DLD1 (cell line): ENCODE data around the gene RUSC1.
"Not testable (repeated sequence)": the region's sequence is repeated elsewhere in the genome, so short reads cannot be mapped to it uniquely, and the experiment has no call there.

Source experiments
- in situ Hi-C: cut with HindIII; loops from 2 replicates; pipeline ENCODE4 v1.10.0; 2017; ENCODE audit warnings: low sequenced_read_pairs

Gene RUSC1

DNA sequence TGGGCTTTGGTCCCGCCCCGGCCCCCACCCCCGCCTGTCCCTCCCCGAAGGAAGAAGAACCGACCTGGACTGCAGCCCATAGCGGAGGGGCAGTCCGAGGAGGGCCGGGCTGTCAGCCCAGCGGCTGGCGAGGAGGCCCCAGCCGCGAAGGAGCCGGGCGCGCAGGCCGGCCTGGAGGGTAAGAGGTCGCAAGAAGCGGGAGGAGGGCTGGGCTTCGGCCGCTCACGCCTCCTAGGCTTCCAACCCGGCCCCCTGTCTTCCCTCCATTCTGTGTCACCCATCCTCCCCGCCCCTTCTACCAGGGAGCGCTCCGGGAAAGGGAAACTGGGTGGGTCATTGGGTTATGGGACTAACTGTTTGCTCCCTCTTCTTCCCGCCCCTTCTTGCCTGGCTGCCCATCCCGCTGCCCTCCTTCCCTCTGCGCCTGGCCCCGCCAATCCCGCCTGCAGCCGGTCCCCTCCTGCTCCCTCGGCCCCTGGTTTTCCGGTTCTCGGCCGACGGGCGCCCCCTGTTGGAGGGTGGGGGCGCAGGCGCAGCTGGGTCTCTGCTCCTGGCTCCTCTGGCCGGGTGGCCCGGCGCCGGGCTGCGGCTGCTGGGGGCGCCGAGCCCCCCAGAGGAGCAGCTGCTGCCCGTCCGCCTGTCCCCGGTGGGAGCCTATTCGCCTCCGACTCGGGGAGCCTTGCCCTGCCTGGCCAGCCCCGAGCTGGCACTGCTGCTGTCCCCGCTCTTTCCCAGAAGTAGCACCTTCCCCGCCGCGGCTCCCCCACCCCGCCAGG is 2.4 kb downstream of the RUSC1 start:
- in situ Hi-C loops = no loop called here

DNA sequence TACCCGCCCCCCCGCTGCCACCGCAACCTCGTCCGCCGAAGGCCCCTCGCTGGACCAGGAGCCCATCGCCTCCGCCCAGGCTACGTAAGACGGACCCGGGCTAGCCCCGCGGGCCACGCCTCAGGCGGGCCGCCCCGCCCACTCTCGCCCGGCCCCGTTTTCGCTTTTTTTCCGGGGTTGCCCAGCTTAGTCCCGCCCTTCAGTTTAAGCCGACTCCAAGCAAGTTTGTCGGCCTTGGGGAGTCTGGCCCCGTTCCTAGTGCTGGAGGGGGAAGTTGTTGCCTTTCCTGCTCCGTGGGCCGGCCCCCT is 3.0 kb downstream of the RUSC1 start:
- in situ Hi-C loops = no loop called here

DNA sequence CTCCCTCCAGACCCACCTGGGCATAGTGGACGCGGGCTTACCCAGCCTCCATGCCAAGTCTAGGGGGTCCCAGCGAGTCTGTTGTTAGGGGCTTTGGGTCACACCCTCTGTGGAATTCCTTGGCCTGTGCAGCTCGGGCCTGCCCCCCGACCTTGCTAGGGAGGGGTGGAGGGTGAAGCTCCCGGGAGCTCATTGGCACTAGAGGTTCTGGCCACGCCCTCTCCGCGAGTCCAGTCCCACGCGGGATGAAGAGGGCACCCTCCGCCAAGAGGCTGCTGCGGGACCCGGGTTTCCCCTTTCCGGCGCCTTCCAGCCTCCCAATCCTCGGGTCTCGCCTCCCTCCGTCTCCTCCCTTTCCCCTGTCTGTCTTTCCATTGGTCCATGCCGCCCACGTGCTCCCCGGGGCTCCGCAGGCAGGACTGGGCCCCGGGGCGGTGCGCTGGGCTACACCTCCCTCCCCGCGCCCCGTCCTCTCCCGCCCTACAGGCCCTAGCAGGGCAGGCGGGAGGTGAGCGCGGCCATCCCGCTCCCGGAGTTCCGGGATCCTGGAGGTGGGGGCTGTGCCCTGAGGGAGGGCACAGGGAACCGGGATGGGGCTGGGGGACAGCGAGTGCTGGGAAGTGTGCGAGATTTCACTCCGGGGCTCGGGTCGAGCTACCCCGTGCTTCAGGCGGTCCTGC is 3.5 kb downstream of the RUSC1 start:
- in situ Hi-C loops = no loop called here

DNA sequence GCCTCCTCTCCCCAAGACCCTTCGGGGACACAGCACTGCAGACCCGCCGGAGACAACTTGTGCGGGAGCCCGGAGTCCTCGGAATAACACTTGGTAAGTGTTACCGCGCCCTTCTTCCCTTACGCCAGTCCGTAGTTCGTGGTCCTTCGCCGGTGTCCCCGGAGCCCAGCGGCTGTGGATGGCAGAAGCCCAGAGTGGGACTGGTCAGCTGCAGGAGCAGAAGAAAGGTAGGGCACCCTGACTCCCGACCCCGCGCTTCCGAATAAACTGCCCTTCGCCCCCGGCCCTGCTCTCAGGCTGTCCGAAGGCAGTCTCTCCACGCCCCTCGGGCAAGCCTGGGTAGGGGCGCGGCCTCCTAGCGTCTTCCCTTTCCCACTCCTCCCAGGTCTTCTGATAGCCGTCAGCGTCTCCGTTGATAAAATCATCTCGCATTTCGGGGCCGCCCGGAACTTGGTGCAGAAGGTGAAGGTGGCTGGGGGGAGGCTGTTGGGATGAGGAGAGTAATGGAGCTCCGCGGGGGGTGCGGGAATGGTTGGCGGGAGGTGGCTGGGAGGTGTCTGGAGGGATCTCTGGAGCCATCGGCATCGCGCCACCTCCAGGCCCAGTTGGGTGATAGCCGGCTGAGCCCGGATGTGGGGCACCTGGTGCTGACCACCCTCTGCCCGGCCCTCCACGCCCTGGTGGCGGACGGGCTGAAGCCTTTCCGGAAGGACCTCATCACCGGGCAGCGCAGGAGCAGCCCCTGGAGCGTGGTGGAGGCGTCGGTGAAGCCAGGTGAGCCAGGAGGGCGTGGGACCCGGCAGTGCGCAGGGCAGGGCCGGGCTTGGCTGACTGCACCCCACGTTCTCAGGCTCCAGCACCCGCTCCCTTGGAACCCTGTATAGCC is 4.3 kb downstream of the RUSC1 start:
- in situ Hi-C loops = no loop called here

DNA sequence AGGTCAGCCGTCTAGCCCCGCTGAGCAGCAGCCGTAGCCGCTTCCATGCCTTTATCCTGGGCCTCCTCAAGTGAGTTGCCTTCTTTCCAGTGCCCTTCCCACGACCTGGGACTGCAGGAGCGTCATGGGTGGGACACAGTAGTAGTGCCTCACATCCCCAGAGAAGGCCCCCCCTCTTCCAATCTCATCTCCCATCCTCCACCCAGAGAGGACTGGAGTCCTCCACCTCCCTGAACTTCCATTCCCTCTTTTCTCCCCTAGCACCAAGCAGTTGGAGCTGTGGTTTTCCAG is 4.9 kb downstream of the RUSC1 start:
- in situ Hi-C loops = no loop called here

DNA sequence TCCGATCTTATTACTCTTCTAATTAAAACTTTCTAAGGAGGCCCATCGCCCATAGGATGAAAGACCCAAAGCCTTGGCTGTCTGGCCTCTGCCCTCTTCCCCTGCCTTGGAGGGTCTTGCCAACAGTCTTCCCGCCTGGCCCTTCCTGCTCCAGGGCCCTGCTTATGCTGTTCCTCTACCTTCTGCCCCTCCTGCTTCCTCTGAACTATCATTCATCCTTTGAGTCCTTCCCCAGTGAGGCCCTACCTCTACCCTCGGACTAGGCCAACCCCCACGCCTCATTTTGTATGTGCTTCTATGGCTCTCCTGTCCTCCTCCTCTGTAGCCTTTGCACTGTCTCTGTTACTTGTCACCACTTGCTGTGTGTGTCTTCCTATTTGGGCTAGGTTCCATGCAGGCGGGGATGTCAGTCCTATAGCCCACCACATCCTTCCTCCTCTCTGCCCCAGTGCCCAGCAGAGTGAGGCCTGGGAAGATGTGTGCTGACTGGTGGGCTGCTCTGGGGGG is 5.4 kb downstream of the RUSC1 start:
- in situ Hi-C loops = no loop called here

DNA sequence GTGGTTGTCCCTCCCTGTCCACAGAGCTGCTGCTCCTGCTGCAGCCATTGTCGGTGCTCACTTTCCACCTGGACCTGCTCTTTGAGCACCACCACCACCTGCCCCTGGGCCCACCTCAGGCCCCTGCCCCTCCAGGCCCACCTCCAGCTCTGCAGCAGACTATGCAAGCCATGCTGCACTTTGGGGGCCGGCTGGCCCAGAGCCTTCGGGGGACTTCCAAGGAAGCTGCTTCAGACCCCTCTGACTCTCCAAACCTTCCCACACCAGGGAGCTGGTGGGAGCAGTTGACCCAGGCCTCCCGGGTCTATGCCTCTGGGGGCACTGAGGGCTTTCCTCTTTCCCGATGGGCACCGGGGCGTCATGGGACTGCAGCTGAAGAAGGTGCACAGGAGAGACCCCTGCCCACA is 5.9 kb downstream of the RUSC1 start:
- in situ Hi-C loops = no loop called here

DNA sequence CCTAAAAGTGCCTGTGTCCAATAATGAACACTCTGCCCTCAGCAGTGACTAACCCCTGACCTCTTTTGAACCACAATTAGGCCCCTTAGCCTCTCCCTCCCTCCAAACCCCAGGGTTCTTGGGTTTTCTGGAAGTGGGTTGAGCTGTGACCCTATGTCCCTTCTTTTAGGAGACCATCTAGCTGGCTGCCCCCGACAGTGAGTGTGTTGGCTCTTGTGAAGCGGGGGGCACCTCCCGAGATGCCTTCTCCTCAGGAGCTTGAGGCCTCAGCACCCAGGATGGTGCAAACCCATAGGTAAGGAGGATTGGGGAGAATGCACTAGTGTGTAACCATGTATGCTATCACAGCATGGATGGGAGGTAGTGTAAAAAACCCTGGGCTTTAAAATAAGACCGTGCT is 7.3 kb downstream of the RUSC1 start:
- in situ Hi-C loops = no loop called here

DNA sequence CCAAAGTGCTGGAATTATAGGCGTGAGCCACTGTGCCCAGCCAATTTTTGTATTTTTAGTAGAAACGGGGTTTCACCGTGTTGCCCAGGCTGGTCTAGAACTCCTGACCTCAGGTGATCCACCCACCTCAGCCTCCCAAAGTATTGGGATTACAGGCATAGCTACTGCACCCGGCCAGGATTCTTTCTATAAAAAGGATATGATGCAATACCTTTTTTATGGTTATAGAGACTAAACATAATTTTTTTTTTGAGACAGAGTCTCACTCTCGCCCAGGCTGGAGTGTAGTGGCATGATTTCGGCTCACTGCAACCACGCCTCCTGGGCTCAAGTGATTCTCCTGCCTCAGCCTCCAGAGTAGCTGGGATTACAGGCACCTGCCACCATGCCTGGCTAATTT is 8.2 kb downstream of the RUSC1 start:
- in situ Hi-C loops = not testable (repeated sequence)

DNA sequence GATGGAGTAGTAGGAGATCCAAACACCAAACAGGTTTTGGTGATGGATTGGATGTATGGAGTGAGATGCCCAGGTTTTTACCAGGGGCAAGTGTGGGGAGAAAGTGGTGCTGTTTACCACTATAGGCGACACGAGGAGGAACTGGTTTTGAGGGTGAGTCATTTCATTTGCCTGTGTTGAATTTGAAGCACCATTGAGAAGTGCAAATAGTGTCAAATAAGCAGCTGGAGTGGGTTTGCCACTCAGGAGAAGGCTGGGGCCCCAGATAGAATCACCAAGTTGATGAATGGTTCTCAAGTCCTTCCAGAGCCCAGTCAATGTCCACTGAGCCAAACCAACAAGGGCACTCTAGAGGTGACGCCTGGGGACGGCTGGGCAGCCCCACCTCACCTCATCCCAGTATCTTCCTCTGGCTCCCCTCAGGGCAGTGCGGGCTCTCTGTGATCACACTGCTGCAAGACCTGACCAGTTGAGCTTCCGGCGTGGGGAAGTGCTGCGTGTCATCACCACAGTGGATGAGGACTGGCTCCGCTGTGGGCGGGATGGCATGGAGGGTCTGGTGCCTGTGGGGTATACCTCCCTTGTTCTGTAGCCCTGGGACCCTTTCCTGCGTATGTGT is 9.4 kb downstream of the RUSC1 start:
- in situ Hi-C loops = no loop called here

DNA sequence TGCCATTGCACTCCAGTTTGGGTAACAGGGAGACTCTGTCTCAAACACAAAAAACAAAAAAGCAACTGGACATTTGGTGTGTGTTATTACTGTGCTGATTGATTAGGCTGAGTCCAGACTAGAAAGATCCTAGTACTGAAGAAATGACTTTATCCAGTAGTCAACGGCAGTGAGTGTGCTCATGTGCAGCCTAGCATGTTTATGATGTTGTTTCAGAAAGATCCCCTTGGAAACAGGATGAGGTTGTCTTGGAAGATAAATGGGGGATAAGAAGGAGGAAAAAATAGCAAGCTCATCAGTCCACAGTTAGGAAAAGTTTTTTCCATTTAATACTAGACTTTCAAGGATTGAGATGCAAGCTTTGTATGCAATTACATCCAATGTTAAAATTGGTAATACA is 14.3 kb downstream of the RUSC1 start:
- in situ Hi-C loops = no loop called here

DNA sequence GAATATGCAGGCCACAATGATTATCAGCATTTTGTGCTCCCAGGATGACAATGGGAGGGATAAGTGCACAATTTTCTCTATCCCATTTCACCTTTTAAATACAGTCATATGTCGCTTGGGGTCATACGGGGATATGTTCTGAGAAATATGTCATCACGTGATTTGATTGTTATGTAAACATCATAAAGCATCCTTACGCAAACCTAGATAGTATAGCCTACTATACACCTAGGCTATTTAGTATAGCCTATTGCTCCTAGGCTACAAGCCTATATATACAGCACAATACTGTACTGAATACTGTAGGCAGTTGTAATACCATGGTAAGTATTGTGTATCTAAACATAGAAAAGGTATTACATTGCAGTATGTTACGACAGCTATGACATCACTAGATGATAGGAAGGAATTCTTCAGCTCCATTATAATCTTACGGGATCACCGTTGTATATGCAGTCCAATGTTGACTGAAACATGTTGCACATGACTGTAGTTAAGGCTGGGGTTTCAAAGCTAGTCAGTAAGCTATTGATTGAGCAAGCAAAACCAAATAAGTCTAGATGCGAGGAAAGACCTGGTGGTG is 18.9 kb downstream of the RUSC1 start:
- in situ Hi-C loops = no loop called here

DNA sequence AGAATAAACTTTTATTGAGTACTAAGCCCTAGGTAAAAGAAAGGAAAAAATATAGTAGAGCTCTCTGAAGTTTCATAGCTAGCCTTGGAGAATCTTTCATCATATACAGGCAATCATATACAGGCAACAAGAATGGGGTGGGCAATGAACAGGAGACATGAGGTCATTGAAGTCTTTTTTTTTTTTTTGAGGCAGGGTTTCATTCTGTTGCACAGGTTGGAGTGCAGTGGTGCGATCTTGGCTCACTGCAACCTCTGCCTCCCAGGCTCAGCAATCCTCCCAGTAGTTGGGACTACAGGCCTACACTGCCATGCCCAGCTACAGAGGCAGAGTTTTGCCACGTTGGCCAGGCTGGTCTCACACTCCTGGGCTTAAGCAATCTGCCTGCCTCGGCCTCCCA is 22.1 kb downstream of the RUSC1 start:
- in situ Hi-C loops = no loop called here

DNA sequence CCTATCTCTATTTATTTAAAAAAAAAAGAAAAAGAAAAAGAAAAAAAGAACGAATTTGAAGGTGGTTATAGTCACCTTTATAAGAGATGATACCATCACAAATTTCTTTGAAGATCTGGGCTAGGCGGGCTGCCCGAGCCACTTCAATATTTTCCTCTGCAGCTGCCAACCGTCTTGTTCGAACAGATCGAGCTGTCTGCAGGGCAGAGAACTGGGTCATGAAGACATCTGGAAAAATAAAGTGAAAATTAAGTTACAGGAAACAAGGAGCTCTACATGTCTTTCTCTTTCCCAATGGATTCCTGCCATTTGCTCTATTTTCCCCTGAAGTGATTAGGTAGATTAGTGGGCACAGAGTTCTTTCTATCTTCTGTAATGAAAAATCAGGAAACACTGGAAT is 31.9 kb downstream of the RUSC1 start:
- in situ Hi-C loops = no loop called here

DNA sequence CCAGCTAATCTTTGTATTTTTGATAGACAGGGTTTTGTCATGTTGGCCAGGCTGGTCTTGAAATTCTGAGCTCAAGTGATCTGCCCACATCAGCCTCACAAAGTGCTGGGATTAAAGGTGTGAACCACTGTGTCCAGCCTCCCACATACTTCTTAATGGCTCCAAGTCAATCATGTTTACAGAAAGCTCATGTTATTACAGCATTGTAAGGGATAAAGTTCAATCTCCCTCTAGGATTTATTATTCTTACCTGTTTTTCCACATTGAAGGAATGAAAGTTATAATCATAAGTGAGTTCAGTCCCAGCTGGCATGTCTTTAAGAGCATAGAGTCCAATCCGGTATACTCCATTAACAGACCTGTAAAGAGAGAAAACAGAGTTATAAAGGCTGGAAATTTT is 39.4 kb downstream of the RUSC1 start:
- in situ Hi-C loops = no loop called here

DNA sequence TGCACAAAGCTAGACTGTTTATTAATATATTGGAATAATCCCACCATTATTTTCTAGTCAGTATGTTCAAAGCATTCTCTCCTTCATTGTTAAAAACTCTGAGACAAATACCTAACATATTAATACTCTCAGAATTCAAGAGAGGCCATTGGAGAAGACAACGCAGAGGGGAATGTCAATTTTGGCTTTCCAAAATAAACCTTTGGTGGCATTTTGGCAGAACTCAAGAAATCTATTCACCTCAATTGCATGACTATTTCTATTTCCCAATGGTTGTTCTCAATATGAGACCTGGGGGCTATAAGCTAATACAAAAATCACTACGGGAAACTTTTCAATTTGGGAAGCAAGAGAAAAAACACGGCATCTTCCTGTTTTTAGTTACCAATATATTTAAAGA is 58.5 kb downstream of the RUSC1 start:
- in situ Hi-C loops = no loop called here

DNA sequence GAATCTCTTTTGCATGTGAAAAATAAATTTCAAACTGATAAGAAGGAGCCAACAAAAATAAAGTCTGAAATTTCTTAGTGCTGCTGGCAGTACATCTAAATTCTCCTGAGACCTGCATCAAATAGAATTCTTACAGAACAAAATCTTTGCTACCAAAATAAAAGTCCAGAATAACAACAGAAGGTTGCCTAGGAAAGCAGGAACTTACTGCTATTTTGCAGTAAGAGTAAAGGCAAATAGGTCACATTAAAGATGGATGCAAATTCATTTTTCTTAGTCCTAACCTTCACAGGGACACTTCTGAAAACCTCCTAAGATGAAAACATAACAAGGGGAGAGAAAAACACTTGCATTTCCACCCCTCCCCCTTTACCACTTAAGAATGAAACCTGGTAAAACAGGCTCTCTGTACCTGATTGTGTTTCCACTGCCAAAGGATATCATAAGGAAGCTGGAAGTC is 59.0 kb downstream of the RUSC1 start:
- in situ Hi-C loops = no loop called here
